GDM1 (cell line): ENCODE data around the gene TAS1R1.
A peak's percentile ranks its signal among the peaks of the same experiment; 100 is the strongest.

Experiments used
- DNase-seq: peaks from one replicate; lab custom pipeline; 2025; lab: John Stamatoyannopoulos, UW

The TAS1R1 gene

GRCh38 chr1:6612641-6613360 is 57.7 kb downstream of the TAS1R1 start:
- no peak for DNase-seq

GRCh38 chr1:6613361-6614018 is 58.4 kb downstream of the TAS1R1 start, which contains the start of gene PHF13:
PHF13 (plus strand) TSS chr1:6613731; CDS start chr1:6614067, 336 bp downstream.
- DNase-seq, result peak; percentile 99

GRCh38 chr1:6614019-6614928 is 59.2 kb downstream of the TAS1R1 start:
- DNase-seq, result no peak

- no peak for DNase-seq
Observed at GRCh38 chr1:6614929-6615785, 60.0 kb downstream of the TAS1R1 start.

GRCh38 chr1:6619045-6619444 is 63.9 kb downstream of the TAS1R1 start:
- no peak for DNase-seq

- no peak for DNase-seq
Observed at GRCh38 chr1:6621429-6622391, 66.6 kb downstream of the TAS1R1 start.

GRCh38 chr1:6622396-6623152 is 67.5 kb downstream of the TAS1R1 start:
- DNase-seq, result no peak

- DNase-seq, result no peak
Observed at GRCh38 chr1:6623269-6623965, 68.3 kb downstream of the TAS1R1 start.

GRCh38 chr1:6624710-6625583 is 69.8 kb downstream of the TAS1R1 start, which contains the start of gene THAP3:
THAP3 (plus strand) TSS chr1:6624868; CDS start chr1:6625219, 351 bp downstream.
- peak; percentile 61 for DNase-seq

- no peak for DNase-seq
Observed at GRCh38 chr1:6625584-6626149, 70.6 kb downstream of the TAS1R1 start.

- no peak for DNase-seq
Observed at GRCh38 chr1:6627031-6627430, 71.9 kb downstream of the TAS1R1 start.

GRCh38 chr1:6627841-6628545 is 72.9 kb downstream of the TAS1R1 start:
- no peak for DNase-seq

- no peak for DNase-seq
Observed at GRCh38 chr1:6628971-6629479, 73.9 kb downstream of the TAS1R1 start.
